HG03139 (cell line): ENCODE results near the gene IZUMO3.
"Not testable (repeated sequence)": the region's sequence is repeated elsewhere in the genome, so short reads cannot be mapped to it uniquely, and the experiment has no call there.

Source experiments
- ATAC-seq: cut with Tn5 transposase; IDR thresholded peaks from one replicate; pipeline ENCODE4 v1.9.1; 2021; ENCODE audit not compliant: unreplicated experiment

The IZUMO3 gene, protein sequence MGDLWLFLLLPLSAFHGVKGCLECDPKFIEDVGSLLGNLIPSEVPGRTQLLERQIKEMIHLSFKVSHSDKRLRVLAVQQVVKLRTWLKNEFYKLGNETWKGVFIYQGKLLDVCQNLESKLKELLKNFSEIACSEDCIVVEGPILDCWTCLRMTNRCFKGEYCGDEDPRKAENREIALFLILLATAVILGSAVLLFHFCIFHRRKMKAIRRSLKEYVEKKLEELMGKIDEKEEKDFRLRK

GRCh38 chr9:24545847-24546522 lies at the start of gene IZUMO3:
TSS of gene IZUMO3 (minus strand) at chr9:24545897. CDS start at chr9:24545649, 248 bp downstream.
- no peak for ATAC-seq

GRCh38 chr9:24594234-24594850 lies 48.6 kb upstream of the IZUMO3 start:
- ATAC-seq = no peak

GRCh38 chr9:24590432-24590831 lies 44.7 kb upstream of the IZUMO3 start:
- no peak for ATAC-seq

- ATAC-seq = no peak
Measured at GRCh38 chr9:24587883-24588282, 42.2 kb upstream of the IZUMO3 start.

- ATAC-seq = no peak
Measured at GRCh38 chr9:24582146-24583126, 36.7 kb upstream of the IZUMO3 start.

- ATAC-seq = not testable (repeated sequence)
Measured at GRCh38 chr9:24580005-24580404, 34.3 kb upstream of the IZUMO3 start.

- ATAC-seq = no peak
Measured at GRCh38 chr9:24572406-24572805, 26.7 kb upstream of the IZUMO3 start.

- no peak for ATAC-seq
Measured at GRCh38 chr9:24561957-24562356, 16.3 kb upstream of the IZUMO3 start.

- no peak for ATAC-seq
Measured at GRCh38 chr9:24553183-24553552, 7.5 kb upstream of the IZUMO3 start.

GRCh38 chr9:24552526-24553182 lies 7.0 kb upstream of the IZUMO3 start:
- ATAC-seq = no peak

DNA sequence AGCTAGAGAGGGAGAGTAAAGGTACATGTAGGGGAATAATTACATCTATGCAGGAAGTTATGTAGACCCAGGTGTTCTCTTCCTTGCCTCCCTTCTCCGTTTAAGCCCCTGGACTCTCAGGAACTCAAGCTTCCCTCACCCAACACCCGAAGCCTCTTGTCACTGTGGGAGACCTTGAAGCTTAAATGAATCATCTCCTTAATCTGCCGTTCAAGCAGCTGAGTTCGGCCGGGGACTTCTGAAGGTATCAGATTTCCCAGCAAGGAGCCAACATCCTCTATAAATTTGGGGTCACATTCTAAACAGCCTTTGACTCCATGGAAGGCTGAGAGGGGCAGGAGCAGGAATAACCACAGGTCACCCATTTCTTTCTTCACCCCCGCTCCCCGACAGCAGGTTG lies 412 bp downstream of the IZUMO3 start:
- ATAC-seq = no peak

GRCh38 chr9:24518545-24518944 lies 27.2 kb downstream of the IZUMO3 start:
- ATAC-seq = no peak

DNA sequence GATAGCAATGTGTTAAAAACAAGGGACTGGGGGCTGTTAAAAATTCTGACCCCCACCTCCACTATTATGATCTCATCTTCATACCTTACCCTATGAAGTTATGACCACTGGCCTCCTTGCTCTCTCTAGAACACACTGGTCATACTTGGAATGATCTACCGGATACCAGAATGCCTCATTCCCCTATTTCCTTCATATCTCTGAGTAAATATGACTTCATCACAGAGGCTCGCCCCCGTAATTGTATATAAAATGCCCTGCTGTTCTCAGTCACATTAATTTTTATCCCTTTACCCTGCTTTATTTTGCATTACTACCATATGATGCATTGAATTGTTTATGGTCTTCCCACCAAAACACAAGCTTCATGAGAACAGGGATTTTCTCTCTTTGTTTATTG lies 29.2 kb downstream of the IZUMO3 start:
- no peak for ATAC-seq

DNA sequence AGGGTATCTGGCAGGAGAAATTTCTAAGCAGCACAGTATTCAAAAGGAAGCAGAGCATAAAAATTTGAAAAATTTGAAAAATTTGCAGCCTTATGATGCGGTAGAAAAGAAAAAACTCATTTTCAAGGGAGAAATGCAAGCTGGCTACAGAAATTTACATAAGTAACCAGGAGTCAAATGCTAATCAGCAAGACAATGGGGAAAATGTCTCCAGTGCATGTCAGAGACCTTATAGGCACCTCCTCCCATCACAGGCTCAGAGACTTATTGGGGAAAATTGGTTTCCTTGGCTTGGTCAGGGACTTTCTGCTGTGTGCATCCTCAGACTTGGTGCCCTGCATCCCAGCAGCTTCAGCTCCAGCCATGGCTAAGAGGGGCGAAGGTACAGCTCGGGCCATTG lies 35.8 kb downstream of the IZUMO3 start:
- ATAC-seq = no peak

DNA sequence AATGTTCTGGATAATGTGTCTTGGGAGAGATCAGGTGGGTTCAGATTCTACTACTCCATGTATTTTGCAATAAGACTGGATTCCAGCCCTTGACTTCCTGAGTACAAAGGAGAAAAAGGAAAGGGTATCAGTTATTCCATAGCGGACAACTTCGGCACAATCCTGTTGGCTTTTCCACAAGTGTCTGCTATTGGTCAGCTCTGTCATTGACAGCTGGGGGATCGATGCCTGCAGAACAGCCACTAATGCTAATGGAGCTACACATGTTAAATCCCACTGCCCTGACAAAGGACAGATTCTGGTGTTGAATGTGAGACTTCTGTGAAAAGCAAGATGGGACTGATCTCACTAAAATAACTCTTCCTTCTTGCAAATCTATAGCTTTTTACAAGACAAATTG lies 41.2 kb downstream of the IZUMO3 start:
- ATAC-seq = no peak

- no peak for ATAC-seq
Measured at GRCh38 chr9:24502206-24502937, 43.3 kb downstream of the IZUMO3 start.

GRCh38 chr9:24500761-24501160 lies 44.9 kb downstream of the IZUMO3 start:
- no peak for ATAC-seq

- ATAC-seq = no peak
Measured at GRCh38 chr9:24498632-24499031, 47.1 kb downstream of the IZUMO3 start.

GRCh38 chr9:24497671-24498070 lies 48.0 kb downstream of the IZUMO3 start:
- ATAC-seq = no peak
